ENCODE measurements around the gene TMEM258.

Gene TMEM258

GRCh38 chr11:61774411-61774810 lies 18.0 kb downstream of the TMEM258 start:
- DNase-seq = no peak

DNA sequence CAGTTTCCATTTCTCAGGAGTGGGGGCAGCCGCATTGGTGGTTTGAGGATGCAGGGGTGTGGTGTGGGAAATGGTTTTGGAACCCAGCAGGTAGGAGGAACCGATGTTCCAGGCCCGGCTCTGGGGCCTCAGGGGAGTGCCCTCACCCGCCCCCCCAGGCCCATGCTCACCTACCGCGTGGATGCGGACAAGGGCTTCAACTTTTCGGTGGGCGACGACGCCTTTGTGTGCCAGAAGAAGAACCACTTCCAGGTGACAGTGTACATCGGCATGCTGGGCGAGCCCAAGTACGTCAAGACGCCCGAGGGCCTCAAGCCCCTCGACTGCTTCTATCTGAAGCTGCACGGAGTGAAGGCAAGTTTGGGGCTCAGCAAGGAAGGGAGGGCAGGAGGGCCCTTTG lies 18.6 kb downstream of the TMEM258 start:
- no peak for DNase-seq

- DNase-seq = no peak
Measured at GRCh38 chr11:61773356-61773755, 19.0 kb downstream of the TMEM258 start.

DNA sequence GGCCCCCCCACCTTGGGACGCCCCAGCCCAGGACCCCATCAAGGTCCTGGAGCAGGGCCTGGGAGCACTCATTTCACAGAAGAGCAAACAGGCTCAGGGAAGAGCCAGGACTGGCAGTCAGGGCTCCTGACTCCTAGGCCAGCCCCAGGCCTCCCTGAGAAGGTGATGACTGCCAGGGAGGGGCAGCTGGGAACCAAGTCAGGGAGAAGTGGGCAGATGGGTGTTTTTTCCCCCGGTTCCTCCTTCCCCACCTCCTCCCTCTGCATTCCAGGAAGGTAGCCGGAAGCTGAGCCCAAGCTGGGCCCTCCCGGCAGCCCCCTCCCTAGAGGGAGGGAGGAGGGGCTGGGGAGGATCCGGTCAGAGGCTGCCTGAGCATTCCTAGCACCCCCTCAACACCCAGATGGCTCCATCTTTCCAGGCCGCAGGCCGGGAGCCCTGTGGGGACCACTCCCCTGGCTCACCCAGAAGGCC lies 20.4 kb downstream of the TMEM258 start:
- DNase-seq = no peak

- DNase-seq = no peak
Measured at GRCh38 chr11:61771195-61771894, 21.1 kb downstream of the TMEM258 start.

DNA sequence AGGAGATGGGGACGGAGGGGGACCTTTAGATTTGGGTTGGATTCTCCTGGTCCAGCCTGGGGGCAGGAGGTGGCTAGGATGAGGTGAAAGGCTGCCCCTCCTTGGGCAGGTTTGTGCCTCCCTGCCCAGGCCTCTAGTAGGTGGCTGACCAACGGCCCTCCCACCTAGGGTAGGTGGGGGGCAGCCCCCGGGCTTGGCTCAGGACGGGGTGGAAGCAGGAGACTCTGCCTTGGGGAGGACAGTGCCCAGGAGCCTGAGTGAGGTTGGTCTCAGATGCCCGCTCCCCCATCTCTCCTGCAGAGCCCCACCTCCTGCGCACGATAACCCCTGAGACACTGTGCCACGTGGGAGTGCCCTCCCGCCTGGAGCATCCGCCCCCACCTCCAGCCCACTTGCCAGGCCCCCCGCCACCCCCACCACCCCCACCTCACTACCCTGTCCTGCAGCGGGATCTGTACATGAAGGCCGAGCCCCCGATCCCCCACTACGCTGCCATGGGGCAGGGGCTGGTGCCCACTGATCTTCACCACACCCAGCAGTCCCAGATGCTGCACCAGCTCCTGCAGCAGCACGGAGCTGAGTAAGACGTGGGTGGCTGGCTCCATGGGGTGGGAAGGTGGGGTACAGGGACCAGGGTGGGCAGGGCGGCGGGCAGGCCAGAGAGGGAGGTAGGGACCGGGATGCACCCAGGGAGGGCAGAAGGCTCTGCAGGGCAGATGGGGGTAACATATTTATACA lies 22.3 kb downstream of the TMEM258 start:
- DNase-seq = no peak

DNA sequence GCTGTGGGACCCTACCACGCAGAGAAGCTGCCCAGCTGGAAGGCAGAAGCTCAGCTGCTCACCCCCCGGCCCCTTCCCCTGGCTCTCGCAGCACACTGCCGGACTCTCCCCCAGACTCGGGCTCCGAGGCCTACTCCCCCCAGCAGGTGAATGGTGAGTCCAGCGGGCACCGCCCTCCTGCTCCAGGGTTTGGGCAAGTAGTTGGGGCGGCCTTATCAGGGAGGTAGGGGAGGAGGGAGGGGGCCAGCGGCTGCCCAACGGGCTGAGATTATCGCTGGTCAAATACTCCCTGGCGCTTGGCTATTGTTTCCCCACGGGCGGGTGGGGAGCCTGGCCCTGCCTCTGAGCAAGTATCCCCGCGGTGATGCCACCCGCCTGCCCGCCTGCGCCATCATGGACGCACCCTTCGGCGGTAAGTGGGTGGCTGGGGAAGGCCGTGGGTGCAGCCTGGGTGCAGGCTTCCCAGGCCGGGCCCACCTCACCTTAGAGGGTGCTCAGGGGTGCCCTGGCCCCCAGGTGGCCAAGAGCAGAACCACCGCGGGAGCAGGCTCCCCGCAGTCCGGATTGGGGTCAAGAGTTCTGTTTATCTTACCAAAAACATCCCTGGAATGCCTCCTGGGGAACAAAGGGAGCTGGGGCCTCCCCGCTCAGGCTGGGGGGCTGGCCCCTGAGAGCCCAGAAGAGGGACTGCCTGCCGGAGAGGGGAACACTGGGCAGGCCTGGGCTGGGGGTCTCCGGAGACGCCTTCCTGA lies 23.1 kb downstream of the TMEM258 start:
- no peak for DNase-seq

DNA sequence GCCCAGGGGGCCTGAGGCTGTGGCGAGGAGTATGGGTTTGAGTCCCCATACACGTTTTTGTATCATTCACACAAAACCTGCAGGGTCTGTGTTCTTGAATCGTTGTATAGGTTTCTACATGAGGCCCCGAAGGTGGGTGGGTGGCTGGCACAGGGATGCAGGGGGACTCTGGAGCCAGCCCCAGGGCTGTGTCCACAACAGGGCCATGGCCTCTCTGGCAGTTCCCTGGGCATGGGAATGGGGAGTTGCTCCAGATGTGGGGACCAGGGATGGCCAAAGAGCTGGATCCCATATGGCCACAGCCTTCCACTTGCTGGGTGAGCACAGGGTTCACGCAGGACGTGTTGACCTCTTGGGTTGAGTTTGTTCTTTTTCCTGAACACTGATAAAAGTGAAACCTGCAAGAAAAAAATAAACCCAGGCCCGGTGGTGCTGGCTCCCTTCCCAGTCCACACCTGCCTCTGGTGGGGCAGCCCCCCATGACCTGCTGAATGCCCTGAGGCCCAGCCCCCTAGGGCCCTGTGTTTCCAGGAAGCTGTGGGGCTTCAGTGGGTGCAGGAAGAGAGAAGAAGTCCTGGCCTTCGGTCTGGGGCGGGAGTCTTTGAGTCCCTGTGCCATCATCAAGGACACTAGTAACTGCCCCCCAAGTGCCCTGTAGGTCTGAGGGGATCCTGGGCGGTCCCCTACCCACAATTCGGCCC lies 23.9 kb downstream of the TMEM258 start:
- no peak for DNase-seq

DNA sequence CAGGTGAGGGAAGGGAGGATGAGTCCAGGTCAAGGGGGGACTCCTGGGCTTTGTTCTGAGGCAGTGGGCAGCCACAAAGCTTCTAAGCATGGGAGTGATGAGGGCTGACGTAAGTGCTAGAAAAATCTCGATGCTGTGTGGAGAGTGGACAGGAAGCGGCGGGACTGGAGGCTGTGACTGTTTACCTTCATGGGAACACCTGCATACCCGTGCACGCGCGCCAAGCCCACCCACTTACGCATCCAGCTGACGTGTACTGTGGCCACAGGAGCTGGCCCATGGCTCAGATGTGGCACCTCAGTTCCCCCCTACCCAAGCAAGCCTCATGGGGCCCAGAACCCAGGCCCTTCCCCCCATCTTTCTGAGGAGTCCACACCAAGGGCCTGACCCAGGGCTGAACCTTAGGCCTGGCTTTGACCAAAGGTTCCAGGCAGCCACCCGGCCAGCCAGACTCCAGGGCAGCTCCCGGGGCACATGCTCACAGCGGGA lies 26.0 kb downstream of the TMEM258 start:
- no peak for DNase-seq

DNA sequence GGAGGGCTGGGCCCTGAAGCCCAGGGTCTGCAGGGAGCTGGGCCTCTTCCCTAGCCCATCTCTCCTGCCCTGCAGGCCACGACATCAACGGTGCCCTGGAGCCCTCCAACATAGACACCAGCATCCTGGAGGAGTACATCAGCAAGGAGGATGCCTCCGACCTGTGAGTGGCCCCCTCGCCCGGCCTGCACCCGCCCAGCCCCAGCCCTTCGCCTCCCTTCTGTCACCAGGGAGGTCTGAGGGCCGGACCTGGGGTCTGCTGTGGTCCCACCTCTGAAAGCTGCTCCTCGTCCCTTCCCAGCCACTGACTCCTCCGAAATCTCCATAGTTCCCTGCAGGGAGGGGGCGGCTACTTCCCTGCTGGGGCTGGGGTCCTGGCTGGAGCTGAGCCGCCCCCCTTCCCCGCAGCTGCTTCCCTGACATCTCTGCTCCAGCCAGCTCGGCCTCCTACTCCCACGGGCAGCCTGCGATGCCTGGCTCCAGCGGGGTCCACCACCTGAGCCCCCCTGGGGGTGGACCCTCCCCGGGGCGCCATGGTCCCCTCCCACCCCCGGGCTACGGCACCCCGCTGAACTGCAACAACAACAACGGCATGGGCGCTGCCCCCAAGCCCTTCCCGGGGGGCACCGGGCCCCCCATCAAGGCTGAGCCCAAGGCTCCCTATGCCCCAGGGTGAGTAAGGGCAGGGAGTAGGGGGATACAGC lies 26.7 kb downstream of the TMEM258 start:
- no peak for DNase-seq

DNA sequence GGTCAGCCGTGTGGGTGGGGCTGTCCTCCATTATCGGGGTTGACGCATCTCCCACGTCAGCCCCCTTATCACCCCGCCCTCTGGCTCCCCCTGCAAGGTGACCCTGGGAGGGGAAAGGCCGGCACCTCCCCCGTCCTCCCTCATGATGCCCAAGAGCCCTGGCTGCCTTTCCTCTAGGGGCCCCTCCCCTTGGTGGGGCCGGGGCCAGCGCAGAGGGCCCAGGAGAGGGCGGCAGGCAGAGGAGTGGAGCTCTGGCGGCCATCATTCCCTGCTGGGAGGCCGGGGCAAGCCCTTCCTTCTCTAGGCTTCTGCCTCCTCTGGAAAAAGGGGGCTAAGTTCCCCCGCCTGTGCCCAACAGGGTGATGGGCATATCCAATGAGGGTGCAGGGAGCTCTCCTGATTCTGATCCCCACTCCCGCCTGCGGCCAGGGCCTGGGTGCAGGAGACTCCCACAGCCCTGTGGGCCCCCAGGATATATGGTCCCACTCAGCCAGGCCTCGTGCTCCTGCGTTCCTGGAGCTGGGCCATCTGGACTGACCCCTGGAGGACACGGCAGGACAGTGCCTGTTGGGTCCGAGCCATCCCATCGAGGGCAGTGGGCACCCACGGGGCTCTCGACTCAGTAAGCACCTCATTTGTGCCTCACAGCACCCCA lies 27.7 kb downstream of the TMEM258 start:
- no peak for DNase-seq

GRCh38 chr11:61763930-61764605 lies 28.3 kb downstream of the TMEM258 start:
- DNase-seq = no peak

DNA sequence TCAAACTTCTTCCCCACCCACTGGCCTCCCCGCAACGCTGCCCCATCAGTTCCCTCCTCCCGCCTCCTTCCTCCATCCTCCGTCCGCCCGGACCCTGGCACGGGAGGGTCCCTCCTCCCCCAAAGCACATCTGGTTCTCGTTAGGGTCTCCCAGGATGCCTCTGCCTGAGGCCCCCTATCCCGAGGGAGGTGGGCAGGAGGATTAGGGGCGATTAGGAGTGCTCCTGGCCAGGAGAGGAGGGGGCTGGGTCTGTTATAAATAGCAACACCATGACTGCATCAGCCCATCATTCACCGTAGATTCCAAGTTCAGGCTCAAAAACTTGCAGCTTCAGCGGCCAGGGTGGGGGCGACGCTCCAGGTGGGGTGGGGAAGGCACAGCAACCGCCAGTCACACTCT lies 29.6 kb downstream of the TMEM258 start:
- DNase-seq = no peak

DNA sequence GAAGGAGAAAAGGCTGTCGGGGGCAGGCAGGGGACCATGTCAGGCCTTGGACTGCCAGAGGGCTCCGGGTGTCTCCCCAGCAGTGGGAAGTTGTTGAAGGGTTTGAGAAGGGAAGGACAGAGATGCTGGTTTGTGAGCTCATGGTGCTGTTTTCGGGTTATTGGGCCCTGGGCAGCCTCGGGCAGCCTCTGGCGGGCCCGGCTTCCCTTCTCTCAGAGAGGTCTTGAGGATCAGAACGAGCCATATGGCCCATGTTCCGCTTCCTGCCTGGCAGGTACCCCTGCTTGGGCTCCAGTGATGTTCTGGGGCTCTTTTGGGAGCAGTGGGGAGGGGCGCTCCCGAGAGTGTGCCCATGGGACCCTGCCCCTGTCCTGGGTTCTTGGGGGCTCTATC lies 30.2 kb downstream of the TMEM258 start:
- DNase-seq = no peak

DNA sequence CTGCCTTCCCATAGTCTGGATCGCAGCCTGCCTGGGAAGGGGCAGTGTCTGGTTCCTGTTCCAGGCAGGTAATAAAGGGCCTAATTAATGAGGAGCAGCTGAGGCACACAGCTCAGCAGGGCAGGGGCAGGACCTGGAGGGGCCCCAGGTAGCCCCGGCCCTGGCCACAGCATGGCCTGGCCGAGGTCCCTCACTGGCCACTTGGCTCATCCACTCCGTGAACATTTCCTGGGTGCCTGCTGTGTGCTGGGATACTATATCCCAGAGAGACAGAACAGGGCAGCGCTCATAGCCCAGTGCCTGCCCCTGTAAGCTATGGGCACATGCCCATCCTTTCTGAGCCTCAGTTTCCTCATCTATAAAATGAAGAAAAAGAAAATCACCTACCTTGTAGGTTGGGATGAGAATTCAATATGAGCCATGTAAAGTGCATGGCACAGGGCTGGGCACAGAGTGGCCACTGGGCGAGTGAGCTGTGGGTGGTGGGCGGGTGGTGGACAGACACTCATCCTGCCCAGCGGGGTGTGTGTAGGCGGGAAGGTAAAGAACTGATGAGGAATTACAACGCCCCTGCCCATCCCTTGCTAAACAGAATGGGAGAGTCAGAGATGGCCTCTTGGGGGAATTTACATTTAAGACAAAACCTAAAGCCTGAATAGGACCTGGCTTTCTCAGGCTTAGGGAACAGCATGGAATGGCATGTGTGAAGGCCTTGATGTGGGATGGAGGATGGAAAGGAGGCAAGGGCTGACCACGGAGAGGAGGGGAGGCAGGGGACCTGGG lies 30.8 kb downstream of the TMEM258 start:
- no peak for DNase-seq

DNA sequence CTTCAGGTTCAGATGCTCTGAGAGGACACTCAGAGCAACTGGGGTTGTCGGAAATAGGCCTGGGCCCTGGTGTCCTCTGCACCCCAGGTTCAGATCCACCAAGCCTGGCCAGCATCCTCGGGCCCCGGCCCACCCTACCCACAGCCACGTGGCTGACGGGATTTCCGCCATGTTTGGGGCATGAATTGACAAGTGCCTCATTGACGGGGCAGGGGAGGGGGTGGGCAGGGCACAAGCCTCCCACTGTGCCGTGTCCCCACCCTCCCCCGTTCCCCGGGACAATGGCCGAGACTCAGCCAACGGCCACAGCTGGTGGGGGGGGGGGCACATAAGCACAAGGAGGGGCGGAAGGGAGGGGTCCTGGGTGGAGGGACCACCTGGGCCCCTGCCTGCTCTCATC lies 31.5 kb downstream of the TMEM258 start:
- no peak for DNase-seq

DNA sequence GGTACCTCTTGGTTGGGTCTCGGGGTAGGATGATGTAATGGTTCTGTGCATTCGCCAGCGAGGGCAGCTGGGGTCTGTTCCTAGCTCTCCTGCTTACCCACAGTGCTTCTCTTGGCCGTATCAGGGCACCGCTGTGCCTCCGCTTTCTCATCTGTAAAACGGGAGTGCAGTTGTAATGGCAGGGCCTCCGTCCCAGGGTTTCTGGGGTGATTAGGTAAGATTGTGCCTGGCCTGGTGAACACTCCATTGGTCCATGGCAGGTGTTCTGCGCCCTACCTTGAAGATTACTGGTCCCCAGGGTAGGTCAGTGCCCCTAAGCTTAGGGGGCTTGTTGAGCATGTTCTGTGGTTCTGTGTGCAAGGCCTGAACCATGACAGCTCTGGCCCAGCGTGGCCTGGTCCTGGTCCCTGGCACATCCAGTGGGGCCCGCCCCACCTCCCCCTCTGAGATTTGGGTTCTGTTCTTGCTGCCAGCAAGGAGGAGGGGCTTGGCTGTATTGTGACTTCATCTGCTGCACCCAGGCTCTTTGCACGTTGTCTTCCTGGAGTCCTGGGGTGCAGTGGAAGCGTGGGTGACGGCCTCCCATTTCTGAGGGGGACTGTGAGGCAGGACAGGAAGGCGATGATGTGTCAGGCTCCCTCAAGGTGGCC lies 35.1 kb downstream of the TMEM258 start:
- no peak for DNase-seq

- DNase-seq = no peak
Measured at GRCh38 chr11:61756452-61757212, 35.8 kb downstream of the TMEM258 start.

GRCh38 chr11:61756147-61756451 lies 36.3 kb downstream of the TMEM258 start:
- no peak for DNase-seq

All from T1000 (cell line).